ENCODE results near the gene PDE1C.
A peak's percentile ranks its signal among the peaks of the same experiment; 100 is the strongest.

PDE1C gene

DNA sequence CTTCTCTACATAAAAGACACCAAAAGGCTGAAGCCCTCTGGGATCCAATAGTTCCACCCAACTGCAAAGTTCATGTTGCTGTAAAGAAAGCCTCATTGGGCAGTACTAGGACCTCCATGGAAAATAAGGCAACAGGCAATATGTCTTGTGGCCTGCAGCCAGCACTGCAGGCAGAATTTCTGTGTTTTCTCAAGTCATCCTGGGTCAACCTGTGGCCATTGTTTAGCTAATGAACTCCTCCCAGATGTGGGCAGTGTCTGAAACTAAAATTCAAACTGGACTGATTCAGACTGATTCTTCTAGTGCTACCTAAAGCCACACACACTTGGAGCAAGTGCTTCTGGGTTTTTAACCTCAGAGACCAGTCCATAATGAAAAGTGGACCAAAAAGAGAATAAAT is 241.7 kb downstream of the PDE1C start:
- no peak for DNase-seq

DNA sequence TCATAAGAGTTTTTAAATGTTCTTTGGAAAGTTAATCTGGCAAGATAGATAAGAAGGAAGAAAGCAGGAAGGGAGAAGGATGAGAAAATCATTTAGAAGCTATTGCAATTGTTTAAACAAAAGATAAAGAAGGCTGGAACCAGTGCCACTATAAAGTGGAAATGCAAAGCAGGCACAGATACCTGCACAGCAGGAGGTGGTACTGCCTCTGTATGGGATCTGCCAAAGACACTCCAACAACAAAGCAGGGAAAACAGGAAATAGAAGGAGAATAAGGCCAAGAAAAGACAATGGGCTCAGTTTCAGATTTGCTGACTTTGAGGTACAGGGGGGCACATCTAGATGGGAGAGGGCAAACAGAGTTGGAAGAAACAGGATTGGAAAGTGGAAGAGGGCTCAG is 244.6 kb downstream of the PDE1C start:
- DNase-seq = no peak

DNA sequence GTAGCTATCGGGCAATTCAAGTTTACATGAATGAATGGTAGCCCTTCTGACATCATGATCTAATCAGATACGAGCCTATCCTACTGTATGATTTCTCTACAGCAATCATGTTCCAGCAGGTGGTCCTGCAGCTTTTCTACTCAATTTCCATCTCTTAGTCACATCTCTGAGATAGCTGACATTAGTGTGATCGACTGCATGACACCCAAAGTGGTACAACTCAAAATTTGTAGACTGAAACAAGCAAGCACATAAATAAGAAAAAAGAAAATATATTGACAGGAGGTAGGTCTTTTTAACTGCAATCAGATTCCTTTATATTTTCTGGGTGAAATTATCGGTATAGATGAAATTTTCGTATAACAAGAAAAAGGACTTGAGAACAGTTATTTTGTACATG is 251.2 kb downstream of the PDE1C start:
- DNase-seq = no peak

DNA sequence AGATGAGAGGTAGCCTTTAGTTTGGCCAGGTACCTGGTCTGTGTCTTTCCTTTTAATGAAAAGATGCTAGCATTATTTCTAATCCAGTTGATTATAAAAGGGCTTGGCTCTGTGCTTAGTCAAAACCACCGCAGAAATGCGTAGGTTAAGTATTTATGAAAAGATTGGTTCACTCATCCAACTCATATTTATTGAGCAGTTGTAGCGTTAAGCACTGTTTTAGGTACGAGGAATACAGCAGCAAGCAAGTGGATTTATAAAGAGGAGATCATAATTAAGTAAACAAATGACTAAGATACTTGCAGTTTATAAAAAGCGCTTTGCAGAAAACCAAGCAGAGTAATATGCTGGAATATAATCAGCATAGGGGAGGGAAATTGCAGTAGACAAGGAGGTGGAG is 253.4 kb downstream of the PDE1C start:
- DNase-seq = no peak

DNA sequence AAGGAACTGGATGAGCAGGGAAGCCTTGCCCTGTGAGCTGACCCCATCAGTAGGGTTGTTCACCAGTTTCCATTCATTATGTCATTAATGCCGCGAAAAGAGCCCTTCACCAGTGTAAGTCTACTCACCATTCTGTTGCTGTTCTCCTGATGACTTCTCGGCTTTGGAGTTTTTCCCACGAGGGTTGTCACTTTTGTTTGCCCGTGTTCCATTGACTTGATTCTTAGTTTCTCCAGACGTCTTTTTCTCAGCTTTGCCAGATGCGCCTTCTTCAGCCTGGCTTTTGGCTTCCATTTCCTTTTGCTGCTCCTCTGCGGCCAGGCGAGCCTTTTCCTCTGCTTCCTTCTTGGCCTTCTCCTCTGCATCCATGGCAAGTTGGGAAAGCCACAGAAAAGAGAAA is 254.4 kb downstream of the PDE1C start:
- no peak for DNase-seq

DNA sequence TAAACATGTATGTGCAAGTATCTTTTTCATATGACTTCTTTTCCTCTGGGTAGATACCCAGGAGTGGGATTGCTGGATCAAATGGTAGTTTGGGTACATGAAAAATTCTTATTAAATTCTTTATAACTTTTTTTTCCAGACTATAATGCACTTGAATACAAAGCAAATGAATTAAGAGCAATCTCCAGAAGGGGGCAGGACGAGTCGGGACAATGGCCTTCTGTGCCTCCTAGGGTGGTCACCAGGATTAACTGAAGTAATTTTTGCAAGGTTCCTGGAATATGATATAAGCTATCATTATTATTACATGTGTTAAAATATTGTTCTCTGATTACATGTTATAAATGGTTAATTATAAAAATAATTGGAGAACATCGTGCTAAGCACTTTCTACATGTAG is 256.0 kb downstream of the PDE1C start:
- DNase-seq = no peak

DNA sequence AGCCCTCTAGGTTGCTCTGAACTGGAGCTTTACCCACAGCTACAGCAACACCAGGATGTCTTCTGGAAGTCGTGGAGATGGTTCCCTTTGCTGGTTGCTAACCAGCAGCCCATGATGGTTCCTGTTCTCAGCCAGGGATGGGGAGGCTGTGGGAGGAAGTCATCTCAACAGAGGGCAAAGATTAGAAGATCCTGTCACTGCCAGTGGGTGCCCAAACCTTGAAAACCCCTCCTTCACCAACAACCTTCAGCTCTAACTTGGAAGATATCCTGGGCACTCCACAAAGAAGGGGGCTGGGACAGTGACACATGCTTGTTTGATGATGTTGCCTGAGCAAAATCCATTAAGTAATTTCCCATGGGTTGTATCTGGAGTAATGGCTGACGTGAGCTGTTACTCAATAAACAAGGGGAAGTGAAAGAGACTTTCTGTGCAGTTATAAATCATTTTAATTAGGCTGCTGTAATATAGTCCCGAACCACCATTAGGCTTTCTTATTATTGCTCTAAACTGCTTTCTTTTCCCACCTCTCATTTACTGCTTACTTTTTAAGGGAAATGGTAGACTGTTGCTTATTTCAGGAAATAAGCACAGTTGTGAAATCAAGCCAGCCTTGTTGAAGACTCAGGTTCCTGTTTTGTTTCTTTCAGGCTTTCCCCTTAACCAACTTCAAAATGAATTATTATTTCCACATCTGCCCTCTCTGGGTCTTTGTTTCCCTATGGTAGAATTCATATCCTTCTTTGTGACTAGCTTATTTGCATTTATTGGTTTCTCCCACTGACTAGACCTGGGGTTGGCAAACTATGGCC is 258.4 kb downstream of the PDE1C start:
- peak; percentile 85 to 94 for DNase-seq

DNA sequence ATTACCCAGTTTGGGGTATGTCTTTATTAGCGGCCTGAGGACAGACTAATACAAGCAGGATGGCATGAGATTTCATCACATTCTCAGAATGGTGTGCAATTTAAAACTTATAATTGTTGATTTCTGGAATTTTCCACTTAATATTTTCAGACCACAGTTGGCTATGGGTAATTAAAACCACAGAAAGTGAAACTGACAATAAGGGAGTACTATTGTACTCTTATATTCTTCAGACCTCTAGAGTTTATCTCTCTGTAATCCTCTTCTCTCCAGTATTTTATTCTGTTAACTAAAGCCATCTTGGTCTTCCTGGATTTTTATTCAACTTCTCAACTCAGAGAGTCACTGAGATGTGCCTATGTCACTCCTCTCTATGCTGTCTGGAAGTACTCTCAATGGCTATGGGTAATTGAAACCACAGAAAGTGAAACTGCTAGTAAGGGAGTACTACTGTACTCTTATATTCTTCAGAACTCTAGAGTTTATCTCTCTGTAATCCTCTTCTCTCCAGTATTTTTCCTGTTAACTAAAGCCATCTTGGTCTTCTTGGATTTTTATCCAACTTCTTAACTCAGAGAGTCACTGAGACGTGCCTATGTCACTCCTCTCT is 264.9 kb downstream of the PDE1C start:
- DNase-seq = no peak

DNA sequence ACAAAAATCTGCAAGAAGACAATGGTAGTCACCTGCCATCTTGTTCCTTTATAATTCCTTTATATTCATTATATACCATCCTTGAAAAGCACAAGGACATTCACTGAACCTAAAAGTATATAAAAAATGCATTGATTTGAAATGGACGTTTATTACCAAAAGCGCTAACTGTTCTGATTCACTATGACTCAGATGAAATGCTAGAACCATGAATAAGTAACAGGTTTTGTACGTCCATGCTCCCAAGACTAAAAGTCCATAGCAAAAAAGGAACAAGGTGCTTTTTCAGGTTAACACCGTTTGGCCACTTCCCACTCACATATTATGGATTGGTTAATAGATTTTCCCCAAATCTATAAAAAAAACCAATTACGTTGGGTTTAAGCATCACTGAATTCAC is 273.8 kb downstream of the PDE1C start:
- no peak for DNase-seq

DNA sequence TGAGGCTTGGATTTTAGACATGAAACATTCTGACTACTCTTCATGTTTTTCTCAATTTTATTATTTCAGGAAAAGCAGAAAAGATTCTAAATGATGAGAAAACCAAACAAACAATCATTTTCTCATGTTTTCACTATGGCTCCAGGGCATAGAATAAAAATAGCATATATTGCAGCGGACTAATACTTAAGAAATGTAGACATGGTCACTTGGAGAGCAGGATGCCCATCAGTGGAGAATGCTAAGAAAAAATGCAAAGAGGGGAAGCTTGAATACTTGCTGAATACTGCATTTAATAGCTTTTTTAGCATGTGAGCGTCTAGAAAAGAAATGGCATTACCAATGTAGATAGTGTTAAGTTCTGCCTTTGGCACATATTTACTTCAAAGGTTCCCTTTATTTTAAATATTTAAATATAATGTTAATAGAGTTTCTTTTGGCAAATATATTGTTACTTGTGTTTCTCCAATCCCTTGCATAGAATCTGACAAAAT is 275.3 kb downstream of the PDE1C start:
- no peak for DNase-seq

DNA sequence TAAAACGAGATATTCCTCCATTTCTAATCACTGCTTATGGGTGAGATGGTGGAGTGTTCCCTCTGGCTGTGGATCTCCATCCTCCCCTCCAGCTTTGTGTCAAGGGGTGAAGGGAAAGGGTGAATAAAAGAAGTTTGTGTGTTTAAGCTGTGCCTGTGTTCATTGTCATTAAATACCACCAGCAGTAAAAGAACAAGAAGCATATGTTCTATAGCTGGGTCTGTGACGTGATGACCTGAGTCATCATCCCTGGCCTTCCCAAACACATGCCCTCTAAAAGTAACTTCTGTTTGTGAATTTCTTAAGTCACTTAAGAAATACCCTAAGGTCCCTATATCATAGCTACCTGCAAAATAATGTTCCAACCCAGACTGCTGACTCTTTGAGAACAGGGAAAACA is 278.3 kb downstream of the PDE1C start:
- no peak for DNase-seq

DNA sequence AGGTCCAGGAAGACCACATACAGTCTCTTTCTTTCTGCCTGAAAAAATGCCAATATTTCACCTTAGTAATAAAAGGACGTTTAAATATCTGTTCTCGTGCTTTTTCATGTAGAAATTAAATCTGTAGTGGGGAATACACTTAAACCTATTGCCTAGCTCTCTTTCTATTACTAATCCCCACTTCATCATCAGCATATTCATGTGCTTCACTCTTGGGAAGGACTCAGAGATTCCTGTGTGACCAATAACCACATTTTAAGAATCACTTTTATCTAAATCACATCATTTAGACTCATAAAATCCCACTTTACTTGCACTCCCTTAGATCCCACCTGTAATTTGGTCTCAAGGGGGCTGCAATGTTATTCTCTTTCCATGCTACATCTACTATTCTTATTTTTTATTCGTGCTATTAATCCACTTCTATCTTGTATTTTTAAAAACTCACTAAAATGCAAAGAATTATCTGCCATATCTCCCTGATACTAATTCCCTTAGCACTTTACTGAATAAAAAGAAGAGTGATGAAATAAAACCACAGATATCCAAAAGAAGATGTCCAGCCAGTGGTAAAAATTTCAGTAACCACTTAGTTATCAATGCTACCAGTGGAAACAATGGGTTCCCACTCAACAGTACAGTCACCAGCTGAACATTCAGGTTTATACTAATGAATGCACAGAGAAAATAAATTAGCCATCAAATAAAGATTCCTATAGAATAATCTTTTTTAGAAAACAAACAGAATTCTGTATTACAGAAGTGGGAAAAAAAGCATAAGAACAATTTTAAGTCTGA is 281.1 kb downstream of the PDE1C start:
- no peak for DNase-seq

DNA sequence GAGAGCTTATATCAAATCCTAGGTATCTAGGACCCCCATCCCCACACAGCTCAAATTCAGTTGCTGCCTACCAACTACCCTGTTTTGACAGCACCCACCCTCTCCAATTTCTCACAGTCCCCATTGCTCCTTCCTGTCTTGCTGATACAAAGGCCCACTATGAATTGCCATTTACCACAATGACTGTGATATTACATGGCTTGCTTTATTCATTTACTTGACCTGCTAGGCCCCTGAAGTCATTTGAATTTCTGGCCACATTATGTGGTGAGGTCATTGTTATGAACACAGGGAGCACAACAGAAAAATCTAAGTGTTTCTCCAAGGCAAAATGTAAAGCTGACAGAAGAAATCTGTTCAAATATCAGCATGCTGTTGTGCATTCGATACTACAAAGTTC is 281.8 kb downstream of the PDE1C start:
- DNase-seq = no peak

DNA sequence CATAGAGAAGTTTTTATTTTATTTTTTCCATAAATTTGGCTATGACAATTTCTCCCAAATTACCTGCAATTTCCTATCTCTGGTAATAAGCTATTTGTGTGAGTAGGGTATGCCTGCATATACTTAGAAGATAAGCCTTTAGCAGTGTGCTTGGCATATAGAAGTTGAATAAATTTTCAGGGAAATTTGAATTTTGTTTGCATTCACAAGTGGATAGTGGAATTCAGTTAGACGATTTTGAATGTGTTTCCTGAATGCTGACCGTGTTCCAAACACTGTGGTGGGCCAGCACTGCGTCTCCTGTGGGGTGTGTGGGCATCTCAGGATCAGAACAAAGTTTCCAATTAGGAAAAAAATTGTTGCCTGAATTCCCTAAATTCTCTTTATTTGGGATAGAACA is 283.9 kb downstream of the PDE1C start:
- no peak for DNase-seq

DNA sequence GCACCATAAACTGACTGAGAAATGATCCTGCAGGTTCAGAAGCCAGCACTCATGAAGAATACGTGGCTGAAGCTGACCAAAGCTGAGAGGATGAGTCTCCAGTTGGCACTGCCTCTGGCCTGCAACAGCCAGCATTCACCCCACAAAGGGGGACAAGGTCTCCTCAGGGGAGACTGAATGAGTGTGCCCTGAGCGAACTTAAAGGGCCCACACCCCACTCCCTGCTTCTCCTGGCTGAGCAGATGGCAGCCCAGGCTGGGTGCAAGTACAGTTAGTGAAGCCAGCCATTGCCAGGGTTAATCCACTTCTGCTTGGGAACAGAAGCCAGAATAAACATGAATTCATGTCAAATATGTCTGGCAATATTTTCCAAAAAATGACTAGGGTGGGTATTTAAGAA is 285.1 kb downstream of the PDE1C start:
- DNase-seq = no peak

DNA sequence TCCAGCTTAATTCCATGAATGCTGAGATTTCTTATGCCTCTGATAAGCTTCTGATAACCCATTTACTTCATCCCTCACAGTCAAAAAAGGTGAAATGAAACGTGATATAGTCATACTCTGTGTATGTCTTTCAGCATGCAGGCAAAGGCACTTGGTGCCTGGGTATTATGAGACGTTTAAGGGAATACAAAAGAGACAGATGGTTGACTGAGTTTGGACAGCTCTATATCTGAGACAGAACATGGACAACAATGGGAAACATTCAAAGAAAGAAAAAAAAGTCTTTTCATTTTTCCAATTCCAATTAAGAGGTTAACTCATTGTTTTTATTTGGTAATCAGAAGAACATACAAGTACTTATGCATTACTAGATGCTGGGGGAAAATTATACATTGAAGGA is 287.0 kb downstream of the PDE1C start:
- no peak for DNase-seq

DNA sequence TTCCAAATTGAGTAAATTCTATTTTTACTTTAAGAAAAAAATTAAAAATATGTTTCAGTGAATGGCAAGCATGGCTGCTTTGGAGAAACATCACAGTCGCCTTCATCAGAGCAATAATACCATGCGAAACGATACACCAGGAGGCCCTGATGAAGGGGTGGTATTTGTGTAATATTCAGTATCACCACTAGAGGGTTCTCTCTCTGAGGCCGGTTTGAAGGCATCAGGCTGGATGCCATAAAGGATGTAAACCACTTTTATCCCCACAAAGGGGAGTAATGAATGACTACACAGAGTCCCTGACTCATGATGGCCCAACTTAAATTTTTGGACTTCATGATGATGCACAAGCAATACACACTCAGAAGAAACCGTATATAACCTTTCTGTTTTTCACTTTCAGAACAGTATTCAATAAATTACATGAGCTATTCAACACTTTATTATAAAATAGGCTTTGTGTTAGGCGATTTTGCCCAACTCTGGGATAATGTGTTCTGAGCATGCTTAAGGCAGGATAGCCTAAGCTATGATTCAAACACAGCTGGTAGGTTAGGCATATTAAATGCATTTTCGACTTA is 287.7 kb downstream of the PDE1C start:
- peak; percentile 56 to 76 for DNase-seq

DNA sequence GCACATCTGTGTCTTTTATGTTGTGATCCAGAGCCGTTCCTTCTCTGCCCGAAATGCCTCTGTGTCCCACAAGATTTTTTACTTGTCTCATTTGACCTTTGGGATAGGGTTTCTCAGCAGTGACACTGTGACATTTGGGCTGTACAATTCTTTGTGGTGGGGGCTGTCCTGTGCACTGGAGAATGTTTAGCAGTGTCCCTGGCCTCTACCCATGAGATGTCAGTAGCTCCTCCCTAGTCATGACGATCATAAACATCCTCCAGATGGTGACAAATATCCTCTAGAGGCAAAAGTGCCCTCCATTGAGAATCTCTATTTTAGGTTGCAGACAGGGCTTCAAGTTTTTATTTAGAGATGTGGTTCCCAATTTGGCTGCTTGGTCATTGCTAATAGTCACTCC is 291.9 kb downstream of the PDE1C start:
- no peak for DNase-seq

DNA sequence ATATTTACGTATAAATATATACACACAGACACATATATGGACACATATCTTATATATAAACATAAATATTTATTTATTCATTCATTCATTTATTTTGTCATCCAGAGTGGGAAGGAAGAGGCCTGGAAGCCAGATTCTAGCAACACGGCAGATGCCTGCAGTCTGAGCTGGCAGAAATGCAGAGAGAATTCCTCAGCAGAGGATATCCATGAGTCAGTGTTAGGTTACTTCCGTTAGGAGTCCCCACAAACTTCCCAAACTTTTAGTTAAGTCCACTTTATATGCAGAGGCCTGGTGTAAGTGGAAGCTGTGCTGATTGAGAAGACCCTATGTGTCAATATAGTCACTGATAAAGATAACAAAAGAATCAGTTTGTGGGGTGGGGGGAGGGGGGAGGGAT is 293.6 kb downstream of the PDE1C start:
- DNase-seq = no peak

DNA sequence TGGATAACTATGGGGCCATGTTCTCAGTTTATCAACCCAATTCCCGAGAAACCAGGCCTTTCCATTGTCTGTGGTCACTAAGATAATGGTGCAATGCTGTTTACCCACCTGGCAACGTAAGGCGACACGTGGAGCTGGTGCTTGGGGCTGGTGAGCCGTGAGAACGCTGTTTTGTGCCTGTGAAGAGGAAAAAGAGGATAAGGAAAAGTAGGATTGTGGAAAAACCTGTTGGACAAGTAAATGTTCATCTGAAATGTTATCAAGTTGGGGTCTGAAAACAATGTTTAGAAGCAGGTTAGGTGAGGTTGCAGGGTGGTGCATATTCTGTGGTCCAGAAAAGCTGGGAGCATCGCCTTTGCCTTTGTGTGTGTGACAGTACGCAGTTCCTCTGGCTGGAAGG is 294.7 kb downstream of the PDE1C start:
- no peak for DNase-seq

DNA sequence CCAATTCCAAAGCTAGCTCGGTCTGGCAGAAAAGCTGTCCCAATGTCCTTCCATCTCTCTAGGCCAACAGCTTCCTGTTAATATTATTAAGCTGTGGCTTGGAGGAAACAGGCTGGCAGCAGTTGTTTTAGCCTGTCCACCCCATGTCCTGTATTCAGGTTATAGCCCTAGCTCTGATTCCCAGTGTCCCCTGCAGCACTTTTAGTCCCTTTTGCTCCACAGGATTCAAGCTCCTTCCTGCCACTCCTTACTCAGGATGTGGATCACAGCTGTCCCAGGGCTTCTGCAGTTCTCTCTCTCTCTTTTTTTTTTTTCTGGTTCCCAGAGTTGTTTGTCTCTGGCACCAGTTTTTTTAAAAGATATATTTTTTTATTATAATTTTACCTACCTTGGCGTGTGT is 298.0 kb downstream of the PDE1C start:
- DNase-seq = no peak

DNA sequence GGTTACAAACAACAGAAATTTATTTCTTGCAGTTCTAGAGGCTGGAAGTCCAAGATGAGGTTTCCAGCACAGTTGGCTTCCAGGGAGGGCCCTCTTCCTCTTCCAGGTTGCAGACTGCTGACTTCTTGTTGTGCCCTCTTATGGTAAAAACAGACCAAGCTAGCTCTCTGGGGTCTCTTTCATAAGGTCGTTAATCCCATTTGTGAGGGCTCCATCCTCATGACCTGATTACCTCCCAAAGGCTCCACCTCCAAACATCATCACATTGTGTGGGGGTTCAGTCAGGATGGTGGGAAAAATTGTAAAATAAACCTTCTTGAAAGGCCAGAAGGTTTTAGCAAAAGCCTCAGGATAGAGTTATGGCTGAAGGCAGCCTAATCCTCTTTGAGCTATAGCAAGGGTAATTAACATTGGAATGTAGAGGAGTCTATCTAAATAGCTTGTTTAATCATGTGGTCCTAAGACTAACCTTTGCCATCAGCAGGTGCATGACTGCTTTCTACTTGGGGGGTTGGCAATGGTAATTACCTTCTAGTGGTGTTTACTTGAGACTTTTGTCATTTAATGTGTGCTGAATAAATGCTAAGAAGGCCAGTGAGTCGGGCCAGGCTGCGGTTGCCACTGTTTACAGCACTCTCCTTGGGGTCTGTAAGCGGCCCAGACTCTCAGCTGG is 302.4 kb downstream of the PDE1C start:
- DNase-seq = no peak

DNA sequence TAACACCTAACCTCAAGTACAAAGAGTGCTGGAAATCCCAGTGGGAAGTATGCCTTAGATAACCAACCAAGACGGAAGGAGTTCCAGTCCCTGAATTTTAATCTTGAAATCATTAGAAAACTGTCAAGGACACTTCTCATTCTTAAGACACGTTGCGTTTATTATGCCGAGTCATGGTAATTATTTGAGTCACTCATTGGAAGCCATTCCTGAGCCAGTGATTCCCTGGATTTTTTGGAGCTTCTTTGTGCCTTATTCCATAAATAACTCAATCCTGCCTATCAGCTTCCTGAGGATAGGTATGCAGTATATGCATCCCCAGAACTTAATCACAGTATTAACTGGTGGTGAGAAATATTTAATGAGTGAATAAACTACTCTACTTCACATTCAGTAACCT is 305.7 kb downstream of the PDE1C start:
- DNase-seq = no peak
